GM23248 (cell line): ENCODE data around the gene ZEB2. TPM values are rescaled to one million over a fixed set of nuclear protein-coding genes. Genes with fewer than 3 reads are reported as not detected.

Experiments used
- DNase-seq: peaks from one replicate; pipeline ENCODE4 v3.0.0-alpha.2; 2015
- H2AFZ ChIP-seq: fragments of 200-600 bp; sonication (generic); 2 replicates; pipeline ENCODE4 v1.6.1; 2016; ENCODE audit warnings: antibody characterized with exemption
- H3F3A ChIP-seq: fragments of 200-600 bp; sonication (generic); 2 replicates; pipeline ENCODE4 v1.6.1; 2016; ENCODE audit warnings: mild to moderate bottlenecking, antibody characterized with exemption, mixed run types; ENCODE audit not compliant: insufficient read depth
- H3K27ac ChIP-seq: fragments of 200-600 bp; sonication (generic); 2 replicates; pipeline ENCODE4 v1.5.1; 2016; ENCODE audit warnings: mild to moderate bottlenecking
- H3K27me3 ChIP-seq: fragments of 200-600 bp; sonication (generic); replicated peaks from 2 replicates; pipeline ENCODE4 v1.6.1; 2016; ENCODE audit warnings: mild to moderate bottlenecking; ENCODE audit not compliant: insufficient read depth
- H3K36me3 ChIP-seq: fragments of 200-600 bp; sonication (generic); 2 replicates; pipeline ENCODE4 v1.6.1; 2016; ENCODE audit warnings: low read depth, mild to moderate bottlenecking
- H3K4me1 ChIP-seq: fragments of 200-600 bp; sonication (generic); 2 replicates; pipeline ENCODE4 v1.6.1; 2016; ENCODE audit warnings: mild to moderate bottlenecking; ENCODE audit not compliant: insufficient read depth
- H3K4me2 ChIP-seq: fragments of 200-600 bp; sonication (generic); one replicate; pipeline ENCODE4 v1.6.1; 2016; ENCODE audit warnings: mild to moderate bottlenecking; ENCODE audit not compliant: unreplicated experiment
- H3K4me3 ChIP-seq: fragments of 200-600 bp; sonication (generic); 2 replicates; pipeline ENCODE4 v1.5.1; 2016; ENCODE audit warnings: mild to moderate bottlenecking
- H3K79me2 ChIP-seq: fragments of 200-600 bp; sonication (generic); 2 replicates; pipeline ENCODE4 v1.6.1; 2016; ENCODE audit warnings: mild to moderate bottlenecking; ENCODE audit not compliant: insufficient read depth
- H3K9ac ChIP-seq: fragments of 200-600 bp; sonication (generic); 2 replicates; pipeline ENCODE4 v1.6.1; 2016; ENCODE audit warnings: mild to moderate bottlenecking
- H3K9me2 ChIP-seq: fragments of 200-600 bp; sonication (generic); 2 replicates; pipeline ENCODE4 v1.6.1; 2016; ENCODE audit warnings: mixed run types, mild to moderate bottlenecking, moderate library complexity; ENCODE audit not compliant: insufficient read depth
- H3K9me3 ChIP-seq: fragments of 200-600 bp; sonication (generic); one replicate; pipeline ENCODE4 v1.6.1; 2017; ENCODE audit warnings: low read depth
- H4K20me1 ChIP-seq: fragments of 200-600 bp; sonication (generic); 2 replicates; pipeline ENCODE4 v1.6.0; 2016; ENCODE audit not compliant: insufficient read depth
- EZH2 ChIP-seq: fragments of 200-600 bp; sonication (generic); IDR thresholded peaks from 2 replicates; pipeline ENCODE4 v1.6.1; 2018; ENCODE audit warnings: antibody characterized with exemption, mild to moderate bottlenecking; ENCODE audit not compliant: insufficient read depth, poor library complexity, severe bottlenecking
- EZH2phosphoT487 ChIP-seq: fragments of 200-600 bp; sonication (generic); IDR thresholded peaks from 2 replicates; pipeline ENCODE4 v1.6.1; 2018; ENCODE audit warnings: antibody characterized with exemption, moderate library complexity, mild to moderate bottlenecking, low read depth; ENCODE audit not compliant: insufficient read depth
- WGBS, 2 experiments: methylation state at CpG; one replicate each; pipeline ENCODE4 v1.1.6; 2015 to 2017; ENCODE audit warnings: low lambda C conversion rate in 2 of 2, low coverage in 1 of 2; ENCODE audit errors: missing lambda C conversion rate in 2 of 2; 5-methylcytosine and 5-hydroxymethylcytosine counted together
- in situ Hi-C: fragments of 300-500 bp; cut with MboI; formaldehyde crosslinking; loops from 2 replicates; pipeline ENCODE4 v1.15.0; 2020
- polyA plus RNA-seq: library from polyadenylated mRNA; unstranded; fragments of >200 nt; fragmentation: Nextera tagmentation; extraction: Ambion mirVana; gene quantifications from 2 replicates; pipeline ENCODE4 v1.2.1, GENCODE V29; 2016
- total RNA-seq: library from RNA; depleted of rRNA; stranded (reverse); fragments of >200 nt; shearing (Covaris generic); gene quantifications from 2 replicates; pipeline ENCODE4 v1.2.3, GENCODE V29; 2014

Gene ZEB2
- total and polyA plus RNA-seq, 2 experiments from 2014 or later: 26.2 to 46.8 TPM

- H3K9me2 ChIP-seq: no peaks in the 10 kb centered on the region
- H4K20me1 ChIP-seq: no peaks in the 10 kb centered on the region
- no peaks in the 10 kb centered on the region for H3K9me3 ChIP-seq
- H3K36me3 ChIP-seq: no peaks in the 10 kb centered on the region
- DNase-seq: peak; percentile 38
- TF ChIP-seq EZH2phosphoT487 (no peak), EZH2 (no peak)
- peaks cover 28% of the 10 kb centered on the region for H3K4me1 ChIP-seq
- no peak overlapping the region for H2AFZ ChIP-seq
- in situ Hi-C loops: no loop called here
- H3K27ac ChIP-seq: peak overlapping the region; percentile 37
- peaks cover 14% of the 10 kb centered on the region; the same call in 1 of the 2 replicates for H3K79me2 ChIP-seq
- H3K9ac ChIP-seq: no peak overlapping the region
- WGBS, 2 experiments: 10% methylated on average over 2 of the region's 2 CpGs
- no peak overlapping the region for H3K4me3 ChIP-seq
- H3K4me2 ChIP-seq: no peak overlapping the region
- no peaks in the 10 kb centered on the region for H3K27me3 ChIP-seq
- H3F3A ChIP-seq: peaks cover 38% of the 10 kb centered on the region
Measured at GRCh38 chr2:144412709-144413108, 107.2 kb downstream of the ZEB2 start.

- H3K27me3 ChIP-seq: no peaks in the 10 kb centered on the region
- no peak for DNase-seq
Measured at GRCh38 chr2:144411473-144411872, 108.4 kb downstream of the ZEB2 start.

GRCh38 chr2:144409241-144409640, 110.7 kb downstream of the ZEB2 start:
- Histone ChIP-seq H2AFZ (no peak overlapping the region), H3K27me3 (no peaks in the 10 kb centered on the region), H3K9me2 (no peaks in the 10 kb centered on the region), H3K4me1 (peaks cover 18% of the 10 kb centered on the region), H3K4me2 (no peak overlapping the region), H3F3A (0 out of 2 replicates have a peak, but pooled peaks cover 15% of the 10 kb centered on the region), H3K4me3 (no peak overlapping the region), H4K20me1 (no peaks in the 10 kb centered on the region), H3K27ac (no peak overlapping the region), H3K79me2 (peaks cover 19% of the 10 kb centered on the region; the same call in 1 of the 2 replicates), H3K9ac (no peak overlapping the region), H3K36me3 (no peaks in the 10 kb centered on the region), H3K9me3 (no peaks in the 10 kb centered on the region)
- no peak for TF ChIP-seq EZH2
- no peak for TF ChIP-seq EZH2phosphoT487
- DNase-seq: no peak
- in situ Hi-C loops: no loop called here

More at GRCh38 chr2:144411473-144411872, 108.4 kb downstream of the ZEB2 start:
- Histone ChIP-seq H2AFZ (no peak overlapping the region), H3K4me2 (no peak overlapping the region), H3K36me3 (no peaks in the 10 kb centered on the region), H3F3A (peaks cover 33% of the 10 kb centered on the region), H3K9me3 (no peaks in the 10 kb centered on the region), H3K4me3 (no peak overlapping the region), H3K4me1 (peaks cover 28% of the 10 kb centered on the region), H3K9me2 (no peaks in the 10 kb centered on the region), H4K20me1 (no peaks in the 10 kb centered on the region), H3K27ac (no peak overlapping the region), H3K79me2 (peaks cover 14% of the 10 kb centered on the region; the same call in 1 of the 2 replicates), H3K9ac (no peak overlapping the region)
- TF ChIP-seq EZH2: no peak
- no peak for TF ChIP-seq EZH2phosphoT487
- WGBS, 2 experiments: 86% methylated on average over 7 of the region's 7 CpGs
- in situ Hi-C loops: no loop called here

- Histone ChIP-seq H3K9me3 (no peaks in the 10 kb centered on the region), H3F3A (no peaks in the 10 kb centered on the region), H4K20me1 (no peaks in the 10 kb centered on the region), H3K36me3 (peaks cover 15% of the 10 kb centered on the region), H3K27me3 (no peaks in the 10 kb centered on the region), H3K4me1 (no peaks in the 10 kb centered on the region), H3K4me3 (no peak overlapping the region), H3K79me2 (peaks cover 17% of the 10 kb centered on the region; the same call in 1 of the 2 replicates), H3K27ac (no peak overlapping the region), H3K9ac (no peak overlapping the region), H3K9me2 (no peaks in the 10 kb centered on the region), H3K4me2 (no peak overlapping the region), H2AFZ (no peak overlapping the region)
- no peak for DNase-seq
- no peak for TF ChIP-seq EZH2phosphoT487
- no peak for TF ChIP-seq EZH2
- in situ Hi-C loops: no loop called here
Measured at GRCh38 chr2:144407262-144407661, 112.7 kb downstream of the ZEB2 start.
